GM18858 (cell line): ENCODE measurements around the gene PLXNA4.

Experiments used
- ATAC-seq: cut with Tn5 transposase; IDR thresholded peaks from one replicate; pipeline ENCODE4 v1.9.1; 2021; ENCODE audit not compliant: unreplicated experiment

The PLXNA4 gene

GRCh38 chr7:132134814-132135445 lies 441.3 kb downstream of the PLXNA4 start:
- no peak for ATAC-seq

- ATAC-seq, result no peak
These were observed 442.8 kb downstream of the PLXNA4 start for GRCh38 chr7:132133501-132133900.

- no peak for ATAC-seq
These were observed 445.1 kb downstream of the PLXNA4 start for GRCh38 chr7:132131196-132131595.

GRCh38 chr7:132130497-132130896 lies 445.8 kb downstream of the PLXNA4 start:
- ATAC-seq, result no peak

- no peak for ATAC-seq
These were observed 450.2 kb downstream of the PLXNA4 start for GRCh38 chr7:132125872-132126595.

- no peak for ATAC-seq
These were observed 451.2 kb downstream of the PLXNA4 start for GRCh38 chr7:132125096-132125495.

- no peak for ATAC-seq
These were observed 451.7 kb downstream of the PLXNA4 start for GRCh38 chr7:132124575-132124974.

GRCh38 chr7:132123773-132124172 lies 452.5 kb downstream of the PLXNA4 start:
- no peak for ATAC-seq

GRCh38 chr7:132122901-132123300 lies 453.4 kb downstream of the PLXNA4 start:
- no peak for ATAC-seq

GRCh38 chr7:132121987-132122386 lies 454.3 kb downstream of the PLXNA4 start:
- ATAC-seq, result no peak

GRCh38 chr7:132118641-132119040 lies 457.6 kb downstream of the PLXNA4 start:
- no peak for ATAC-seq

- no peak for ATAC-seq
These were observed 458.6 kb downstream of the PLXNA4 start for GRCh38 chr7:132117636-132118035.

GRCh38 chr7:132117181-132117580 lies 459.1 kb downstream of the PLXNA4 start:
- ATAC-seq, result no peak

- no peak for ATAC-seq
These were observed 459.9 kb downstream of the PLXNA4 start for GRCh38 chr7:132116369-132116768.

GRCh38 chr7:132115758-132116157 lies 460.5 kb downstream of the PLXNA4 start:
- ATAC-seq, result no peak

GRCh38 chr7:132115028-132115427 lies 461.2 kb downstream of the PLXNA4 start:
- no peak for ATAC-seq

GRCh38 chr7:132114411-132114810 lies 461.9 kb downstream of the PLXNA4 start:
- no peak for ATAC-seq

GRCh38 chr7:132113536-132114371 lies 462.5 kb downstream of the PLXNA4 start:
- no peak for ATAC-seq

- no peak for ATAC-seq
These were observed 463.6 kb downstream of the PLXNA4 start for GRCh38 chr7:132112657-132113056.

- no peak for ATAC-seq
These were observed 464.2 kb downstream of the PLXNA4 start for GRCh38 chr7:132112106-132112505.

- no peak for ATAC-seq
These were observed 465.6 kb downstream of the PLXNA4 start for GRCh38 chr7:132110692-132111091.

GRCh38 chr7:132109769-132110168 lies 466.5 kb downstream of the PLXNA4 start:
- ATAC-seq, result no peak
